GM12872 (cell line): ENCODE measurements around the gene HPS6.

ENCODE experiments used
- CTCF ChIP-seq: IDR thresholded peaks from 3 replicates; pipeline ENCODE4 v1.5.1; 2011; ENCODE audit warnings: low read depth, mild to moderate bottlenecking, low read length, moderate library complexity; ENCODE audit not compliant: insufficient read depth

HPS6 gene

GRCh38 chr10:102116656-102117055 lies 51.5 kb downstream of the HPS6 start:
- no peak for TF ChIP-seq CTCF
